ENCODE results near the gene P4HTM. TPM values are rescaled to one million over a fixed set of nuclear protein-coding genes. Genes with fewer than 3 reads are reported as not detected.
A peak's percentile ranks its signal among the peaks of the same experiment; 100 is the strongest.

P4HTM gene
- polyA plus RNA-seq, 3 donors, result 14.9 to 40.0 (median 18.1) TPM

GRCh38 chr3:48983096-48983495 lies 6.9 kb upstream of the P4HTM start:
- H3K4me1 Mint-ChIP-seq, result peaks cover 11% of the 10 kb centered on the region
- intact Hi-C loops (cut with micrococcal nuclease), result loop anchor here in 1 of 2 donors (10.0 kb wide), 1 partner anchor 152 kb away; the partner anchor contains the start of gene LAMB2
- Histone ChIP-seq H3K79me2 (ENCODE audit: insufficient read depth, low read length) (no peaks in the 10 kb centered on the region), H3K4me3 (replicated peaks in 1 of 3; ENCODE audit: low read depth in 2 of 3, low read length in 3 of 3) (no peak overlapping the region), H3K4me2 (replicated peaks; ENCODE audit: extremely low read depth, low read length, poor library complexity, severe bottlenecking) (no peak overlapping the region), H3K4me1 (ENCODE audit: control insufficient read depth in 1 of 2, insufficient read depth in 2 of 2, low read length in 2 of 2) (no peaks in the 10 kb centered on the region), H3K36me3 (replicated peaks in 1 of 2; ENCODE audit: control insufficient read depth in 1 of 2, insufficient read depth in 2 of 2, low read length in 2 of 2) (peaks cover 74 to 87% of the 10 kb centered on the region in 2 donors), H4K20me1 (ENCODE audit: insufficient read depth, low read length) (no peaks in the 10 kb centered on the region), H2AFZ (ENCODE audit: insufficient read depth, low read depth, low read length, poor library complexity, severe bottlenecking) (no peak overlapping the region), H3K9ac (ENCODE audit: insufficient read depth, low read length, poor library complexity, severe bottlenecking) (no peak overlapping the region), H3K9me3 (replicated peaks in 1 of 2; ENCODE audit: control insufficient read depth in 1 of 2, insufficient read depth in 1 of 2, low read length in 2 of 2) (no peaks in the 10 kb centered on the region), H3K27ac (ENCODE audit: low read depth in 1 of 2, low read length in 2 of 2) (no peak overlapping the region), H3K27me3 (ENCODE audit: control insufficient read depth in 2 of 2, insufficient read depth in 2 of 2, low read length in 2 of 2) (no peaks in the 10 kb centered on the region)
- TF ChIP-seq CTCF (IDR thresholded peaks at IDR 0.05), result no peak
- H3K27me3 Mint-ChIP-seq (ENCODE audit: low read depth in 3 of 3), result peaks cover 0 to 1% (median 0%) of the 10 kb centered on the region in 3 donors
- no peaks in the 10 kb centered on the region for H3K9me3 Mint-ChIP-seq
- H3K36me3 Mint-ChIP-seq, result peaks cover 68 to 84% of the 10 kb centered on the region in 2 donors
- WGBS (ENCODE audit: insufficient coverage), result 100% methylated on average over 3 of the region's 4 CpGs
- no peak for DNase-seq
- no peak overlapping the region for H3K4me3 Mint-ChIP-seq
- no peak overlapping the region for H3K27ac Mint-ChIP-seq

DNA sequence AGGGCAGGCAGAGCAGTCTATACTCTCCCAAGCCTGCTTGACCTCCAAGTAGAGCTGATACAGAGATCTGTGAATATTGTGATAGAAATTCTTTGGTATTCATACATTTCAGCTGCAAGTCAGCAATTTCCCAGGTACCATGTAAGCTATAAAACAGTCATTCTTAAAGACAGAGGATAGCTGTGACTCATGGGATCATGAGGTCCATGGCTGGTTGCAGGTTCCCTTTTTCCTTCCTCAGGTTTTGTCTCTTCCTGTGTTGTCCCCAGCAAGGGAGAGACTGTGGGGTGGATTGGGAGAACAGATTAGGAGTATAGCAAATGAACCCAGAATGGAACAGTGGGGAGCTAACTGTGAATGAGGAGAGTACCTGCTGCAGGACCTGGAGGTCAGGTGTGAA lies 5.4 kb upstream of the P4HTM start:
- Mint-ChIP-seq H3K27me3 (ENCODE audit: low read depth in 3 of 3) (peaks cover 0 to 1% (median 0%) of the 10 kb centered on the region in 3 donors), H3K27ac (peak overlapping the region in 5 of 7 donors; percentile 30 to 72 (median 58)), H3K4me1 (peaks cover 19% of the 10 kb centered on the region), H3K9me3 (no peaks in the 10 kb centered on the region), H3K4me3 (peak overlapping the region in 1 of 2 donors; percentile 21), H3K36me3 (peaks cover 59 to 69% of the 10 kb centered on the region in 2 donors)
- H3K4me3 ChIP-seq (replicated peaks in 1 of 3; ENCODE audit: low read depth in 2 of 3, low read length in 3 of 3), result no peak overlapping the region
- DNase-seq, result peak; percentile 15 to 59 (median 23)
- no peaks in the 10 kb centered on the region for H3K27me3 ChIP-seq (ENCODE audit: control insufficient read depth in 2 of 2, insufficient read depth in 2 of 2, low read length in 2 of 2)
- no peaks in the 10 kb centered on the region for H3K79me2 ChIP-seq (ENCODE audit: insufficient read depth, low read length)
- TF ChIP-seq CTCF (IDR thresholded peaks at IDR 0.05), result no peak
- intact Hi-C loops (cut with micrococcal nuclease), result loop anchor here in 1 of 2 donors (5.0 to 10.0 kb wide), 4 partner anchors 38 to 173 kb away; partner anchors contain the start of genes LAMB2, NDUFAF3 and QRICH1
- H3K4me1 ChIP-seq (ENCODE audit: control insufficient read depth in 1 of 2, insufficient read depth in 2 of 2, low read length in 2 of 2), result peaks cover 9% of the 10 kb centered on the region in 2 donors
- H3K9ac ChIP-seq (ENCODE audit: insufficient read depth, low read length, poor library complexity, severe bottlenecking), result peak overlapping the region; percentile 9
- H3K9me3 ChIP-seq (replicated peaks in 1 of 2; ENCODE audit: control insufficient read depth in 1 of 2, insufficient read depth in 1 of 2, low read length in 2 of 2), result no peaks in the 10 kb centered on the region
- no peak overlapping the region for H3K4me2 ChIP-seq (replicated peaks; ENCODE audit: extremely low read depth, low read length, poor library complexity, severe bottlenecking)
- peak overlapping the region in 1 of 2 donors; percentile 62 for H3K27ac ChIP-seq (ENCODE audit: low read depth in 1 of 2, low read length in 2 of 2)
- H4K20me1 ChIP-seq (ENCODE audit: insufficient read depth, low read length), result no peaks in the 10 kb centered on the region
- H3K36me3 ChIP-seq (replicated peaks in 1 of 2; ENCODE audit: control insufficient read depth in 1 of 2, insufficient read depth in 2 of 2, low read length in 2 of 2), result peaks cover 59 to 73% of the 10 kb centered on the region in 2 donors
- no peak overlapping the region for H2AFZ ChIP-seq (ENCODE audit: insufficient read depth, low read depth, low read length, poor library complexity, severe bottlenecking)
